Left forelimb (tissue), 1 donor: ENCODE results near the gene SYT13.

Source experiments
- DNase-seq: peaks from one replicate; pipeline ENCODE4 v3.0.0-alpha.2; 2018; ENCODE audit warnings: low spot score

SYT13 gene

GRCh38 chr11:45216901-45217300 lies 69.2 kb downstream of the SYT13 start:
- DNase-seq = no peak

DNA sequence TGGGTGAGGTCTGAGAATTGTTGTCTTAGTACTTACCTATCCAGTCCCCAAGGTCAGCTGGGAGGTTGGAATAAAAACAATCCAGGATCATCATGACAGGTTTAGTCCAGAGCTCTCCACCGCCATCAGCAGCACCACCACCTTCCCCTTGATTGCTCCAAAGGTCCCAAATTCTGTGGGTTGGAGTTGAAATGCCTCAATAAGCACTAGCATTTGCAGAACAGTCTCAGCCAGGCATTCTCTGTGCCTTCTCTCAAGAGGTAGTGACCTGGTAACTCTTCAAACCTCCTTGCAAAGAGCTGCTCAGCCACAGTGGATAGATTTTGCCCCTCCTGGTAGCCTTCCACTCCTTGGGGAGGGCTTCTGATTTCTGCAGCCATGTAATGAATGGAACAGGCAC lies 70.1 kb downstream of the SYT13 start:
- no peak for DNase-seq

- no peak for DNase-seq
Observed at GRCh38 chr11:45215098-45215865, 70.9 kb downstream of the SYT13 start.

DNA sequence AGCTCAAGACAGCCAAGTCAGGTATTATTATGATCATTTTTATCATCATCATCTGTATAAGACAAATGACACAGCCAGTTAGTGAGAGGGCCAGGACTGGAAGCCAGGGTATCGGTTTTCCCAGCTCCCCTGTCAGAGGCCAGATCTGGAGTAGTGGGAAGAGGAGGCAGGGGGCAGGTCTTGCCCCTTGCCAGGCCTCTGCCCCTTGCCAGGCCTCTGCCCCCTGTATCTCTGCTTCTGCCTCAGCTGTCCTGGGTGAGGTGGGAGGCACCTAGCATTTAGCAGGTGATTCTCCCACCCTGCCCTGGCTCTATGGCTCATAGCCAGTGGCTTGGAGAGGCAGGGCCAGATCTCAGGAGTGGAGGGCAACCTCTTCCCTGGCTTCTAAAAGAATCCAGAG lies 72.4 kb downstream of the SYT13 start:
- DNase-seq = no peak

- no peak for DNase-seq
Observed at GRCh38 chr11:45213316-45213665, 72.8 kb downstream of the SYT13 start.

DNA sequence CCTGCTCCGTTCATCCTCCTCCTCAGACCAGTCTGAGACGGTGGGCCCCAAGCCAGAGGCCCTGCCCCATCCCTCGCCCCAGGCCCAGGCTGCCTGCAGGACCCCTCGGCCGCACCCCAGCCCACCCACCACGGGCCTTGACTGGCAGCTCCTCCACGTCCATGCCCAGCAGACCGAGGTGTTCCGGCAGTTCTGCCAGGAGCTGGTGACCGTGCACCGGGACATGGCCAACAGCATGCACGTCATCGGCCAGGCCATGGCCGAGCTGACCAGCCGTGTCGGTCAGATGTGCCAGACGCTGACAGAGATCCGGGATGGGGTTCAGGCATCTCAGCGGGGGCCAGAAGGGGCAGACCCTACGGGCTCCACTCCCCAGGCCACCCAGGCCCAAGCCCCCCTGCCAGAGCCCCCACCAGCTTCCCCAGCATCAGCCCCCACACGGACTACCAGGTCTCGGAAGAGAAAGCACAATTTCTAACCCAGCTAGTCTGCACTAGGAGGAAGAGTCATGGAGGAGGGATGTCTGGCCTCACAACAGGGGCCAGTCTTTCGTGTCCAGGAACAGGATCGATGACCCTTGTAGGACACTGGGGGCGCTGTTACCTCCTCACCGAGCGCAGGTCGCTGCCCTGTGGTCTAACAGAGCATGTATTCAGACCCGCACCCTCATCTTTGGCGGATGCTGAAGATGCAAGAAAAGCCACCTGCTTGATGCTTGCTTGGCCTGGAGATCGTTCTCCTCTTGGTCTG lies 73.4 kb downstream of the SYT13 start:
- DNase-seq = no peak

DNA sequence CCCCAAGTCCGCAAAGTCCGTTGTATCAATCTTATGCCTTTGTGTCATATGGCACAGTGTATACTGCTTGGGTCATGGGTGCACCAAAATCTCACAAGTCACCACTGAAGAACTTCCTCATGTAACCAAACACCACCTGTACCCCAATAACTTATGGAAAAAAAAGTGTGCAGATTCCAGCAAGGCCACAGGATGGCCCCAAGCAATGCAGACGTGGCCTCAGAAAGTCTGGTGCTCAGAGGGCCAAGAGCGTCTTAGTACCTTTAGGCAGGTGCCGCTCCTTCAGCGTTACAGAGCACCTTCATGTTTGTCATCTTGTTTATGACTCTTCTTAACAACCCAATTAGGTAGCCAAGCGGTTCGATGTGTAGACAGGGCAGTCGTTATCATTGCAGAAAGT lies 74.4 kb downstream of the SYT13 start:
- DNase-seq = no peak

- DNase-seq = no peak
Observed at GRCh38 chr11:45210846-45211245, 75.3 kb downstream of the SYT13 start.

- DNase-seq = peak; percentile 96
Observed at GRCh38 chr11:45209891-45210699, 76.0 kb downstream of the SYT13 start.

DNA sequence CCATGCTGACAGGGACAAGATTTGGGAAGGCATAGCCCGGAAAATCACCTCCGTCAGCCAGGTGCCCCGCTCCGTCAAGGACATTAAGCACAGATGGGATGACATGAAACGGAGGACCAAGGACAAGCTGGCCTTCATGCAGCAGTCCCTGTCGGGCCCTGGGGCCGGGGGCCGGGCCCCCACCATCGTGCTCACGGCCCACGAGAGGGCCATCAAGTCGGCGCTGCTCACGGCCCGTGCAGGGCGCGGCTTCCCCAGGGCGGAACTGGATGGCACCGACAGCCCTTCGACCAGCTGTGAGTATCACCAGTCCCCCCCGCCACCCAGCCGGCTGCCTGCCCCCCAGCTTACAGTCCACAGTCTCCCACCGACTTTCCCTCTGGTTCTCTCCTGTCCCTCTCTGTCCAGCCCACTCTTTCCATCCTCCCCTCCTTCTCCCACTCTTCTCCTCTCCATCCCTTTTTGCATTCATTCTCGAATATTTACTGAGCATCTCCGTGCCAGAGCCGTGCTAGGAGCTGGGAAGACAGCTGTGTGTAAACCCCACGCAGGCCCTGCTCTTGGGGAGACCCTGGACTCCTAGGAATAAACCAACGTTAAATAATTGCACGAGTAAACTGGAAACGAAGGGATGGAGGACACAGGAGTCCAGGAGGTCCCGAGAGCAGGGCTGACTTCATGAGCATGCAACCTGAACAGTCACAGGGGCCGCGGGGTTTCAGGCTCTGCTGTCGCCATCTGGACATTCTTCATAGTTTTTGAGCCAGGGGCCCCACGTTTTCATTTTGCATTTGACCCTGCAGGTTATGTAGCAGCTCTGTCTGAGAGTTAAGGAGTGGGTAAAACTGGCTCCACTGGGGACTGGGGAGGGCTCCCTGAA lies 76.9 kb downstream of the SYT13 start:
- DNase-seq = no peak

DNA sequence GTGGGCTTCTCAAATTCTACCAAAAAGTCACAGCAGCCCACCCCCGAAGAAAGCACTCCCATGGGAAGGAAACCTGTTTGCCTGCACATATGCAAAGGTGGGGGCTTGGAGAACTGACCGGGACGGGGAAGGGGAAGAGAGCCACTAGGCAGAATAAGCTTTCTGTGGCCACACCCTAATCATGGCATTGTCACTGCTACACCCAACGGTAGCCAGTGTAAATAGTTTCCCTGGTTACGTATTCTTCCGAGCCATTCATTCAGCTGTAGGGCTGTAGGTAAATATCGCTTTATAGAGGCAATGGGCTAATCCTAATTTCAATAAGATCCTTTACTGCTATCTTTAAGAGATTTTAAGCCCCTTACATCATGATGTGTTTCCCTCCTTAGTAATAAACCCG lies 78.0 kb downstream of the SYT13 start:
- DNase-seq = no peak

- DNase-seq = no peak
Observed at GRCh38 chr11:45205978-45206377, 80.2 kb downstream of the SYT13 start.

DNA sequence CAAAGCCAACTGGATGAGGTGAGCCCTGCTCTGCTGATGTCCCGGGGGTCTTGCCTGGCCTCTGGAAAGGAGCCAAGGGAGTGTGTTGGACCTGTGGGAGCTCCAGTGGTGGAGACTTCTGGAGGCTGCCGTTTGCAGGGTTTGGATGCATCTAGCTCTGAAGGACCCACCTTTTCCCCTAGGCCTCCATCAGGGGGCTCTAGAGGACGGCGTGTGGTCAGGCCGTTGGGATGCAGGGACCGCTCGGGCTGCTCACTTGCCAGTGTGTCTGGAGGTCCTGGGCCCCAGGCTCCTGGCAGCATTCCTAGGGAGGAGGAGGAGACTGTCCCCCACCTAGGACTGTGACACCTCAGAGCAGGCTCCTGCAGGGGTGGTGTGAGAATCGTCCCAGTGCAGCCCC lies 81.4 kb downstream of the SYT13 start:
- DNase-seq = no peak

DNA sequence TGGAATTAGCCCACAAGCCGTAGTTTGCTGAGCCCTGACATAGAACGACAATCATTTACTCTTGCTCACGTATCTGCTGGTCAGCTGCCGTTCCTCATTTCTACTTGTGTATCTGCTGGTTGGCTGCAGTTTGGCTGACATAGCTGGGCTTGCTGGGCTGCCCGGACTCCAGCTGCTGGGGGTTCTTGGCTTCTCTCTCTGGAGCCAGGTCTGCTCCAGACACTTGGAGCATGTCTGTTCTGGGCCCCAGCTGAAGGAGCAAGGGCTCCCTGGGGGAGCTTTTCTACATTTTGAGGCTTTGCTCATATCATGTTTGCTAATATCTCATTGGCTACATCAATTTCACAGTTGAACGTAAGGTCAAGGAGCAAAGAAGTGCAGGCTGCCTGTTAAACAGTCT lies 92.4 kb downstream of the SYT13 start:
- no peak for DNase-seq
